Epithelial cell of esophagus (primary cell): ENCODE results near the gene ATP2B3.

ENCODE experiments used
- DNase-seq: peaks from one replicate; pipeline ENCODE4 v3.0.0; 2010; ENCODE audit warnings: low read depth
- H3K4me3 ChIP-seq: 2 replicates; pipeline ENCODE4 v1.5.1; 2011; ENCODE audit warnings: mild to moderate bottlenecking, low read length, control low read depth
- TF ChIP-seq, protein P1 (sequence below): IDR thresholded peaks from 2 replicates; pipeline ENCODE4 v1.5.1; 2011; ENCODE audit warnings: low read depth, mild to moderate bottlenecking, low read length, control low read depth, inconsistent platforms; ENCODE audit not compliant: insufficient read depth; ENCODE audit errors: missing control alignments

The ATP2B3 gene

DNA sequence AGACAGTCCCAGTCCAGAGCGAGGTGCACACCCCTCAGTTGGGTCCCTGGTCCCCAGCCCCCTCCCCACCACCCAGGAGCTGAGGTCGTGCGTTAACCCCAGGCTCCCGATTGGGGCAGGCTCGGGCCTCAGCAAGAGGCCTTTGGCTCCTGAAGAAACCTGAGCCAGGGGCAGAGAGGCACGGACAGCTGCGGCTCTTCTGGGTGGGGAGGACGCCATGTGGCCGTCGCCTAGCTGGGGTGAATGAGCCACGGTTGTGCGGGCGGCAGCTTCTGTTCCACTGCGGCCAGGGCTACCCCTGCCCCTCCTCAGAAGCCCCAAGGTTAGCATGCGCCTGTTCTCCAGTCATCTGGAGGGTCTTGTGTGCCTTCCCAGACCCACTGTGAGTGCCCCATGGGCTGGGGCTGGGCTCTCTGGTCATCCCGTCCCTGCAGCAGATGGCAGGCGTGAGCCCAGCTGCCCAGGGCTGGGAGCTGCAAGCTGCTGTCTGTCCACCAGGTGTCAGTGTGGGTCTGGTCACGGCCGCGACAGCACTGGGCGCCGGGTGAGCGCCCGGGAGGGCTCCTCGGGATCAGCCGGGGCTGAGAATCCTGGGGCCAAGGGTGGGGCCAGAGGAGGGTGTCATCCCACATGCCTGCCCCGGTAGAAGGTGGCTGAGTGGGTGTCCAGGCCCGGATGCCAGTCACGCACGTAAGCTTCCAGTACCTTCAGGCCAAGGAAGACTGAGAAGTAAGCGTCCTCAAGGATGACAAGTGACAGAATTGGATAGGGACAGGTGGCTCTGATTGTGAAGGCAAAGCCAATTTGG lies 21.9 kb downstream of the ATP2B3 start:
- DNase-seq: peak; percentile 54
- TF ChIP-seq, protein P1, sequence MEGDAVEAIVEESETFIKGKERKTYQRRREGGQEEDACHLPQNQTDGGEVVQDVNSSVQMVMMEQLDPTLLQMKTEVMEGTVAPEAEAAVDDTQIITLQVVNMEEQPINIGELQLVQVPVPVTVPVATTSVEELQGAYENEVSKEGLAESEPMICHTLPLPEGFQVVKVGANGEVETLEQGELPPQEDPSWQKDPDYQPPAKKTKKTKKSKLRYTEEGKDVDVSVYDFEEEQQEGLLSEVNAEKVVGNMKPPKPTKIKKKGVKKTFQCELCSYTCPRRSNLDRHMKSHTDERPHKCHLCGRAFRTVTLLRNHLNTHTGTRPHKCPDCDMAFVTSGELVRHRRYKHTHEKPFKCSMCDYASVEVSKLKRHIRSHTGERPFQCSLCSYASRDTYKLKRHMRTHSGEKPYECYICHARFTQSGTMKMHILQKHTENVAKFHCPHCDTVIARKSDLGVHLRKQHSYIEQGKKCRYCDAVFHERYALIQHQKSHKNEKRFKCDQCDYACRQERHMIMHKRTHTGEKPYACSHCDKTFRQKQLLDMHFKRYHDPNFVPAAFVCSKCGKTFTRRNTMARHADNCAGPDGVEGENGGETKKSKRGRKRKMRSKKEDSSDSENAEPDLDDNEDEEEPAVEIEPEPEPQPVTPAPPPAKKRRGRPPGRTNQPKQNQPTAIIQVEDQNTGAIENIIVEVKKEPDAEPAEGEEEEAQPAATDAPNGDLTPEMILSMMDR: peak; percentile 72
- H3K4me3 ChIP-seq: no peak overlapping the region

DNA sequence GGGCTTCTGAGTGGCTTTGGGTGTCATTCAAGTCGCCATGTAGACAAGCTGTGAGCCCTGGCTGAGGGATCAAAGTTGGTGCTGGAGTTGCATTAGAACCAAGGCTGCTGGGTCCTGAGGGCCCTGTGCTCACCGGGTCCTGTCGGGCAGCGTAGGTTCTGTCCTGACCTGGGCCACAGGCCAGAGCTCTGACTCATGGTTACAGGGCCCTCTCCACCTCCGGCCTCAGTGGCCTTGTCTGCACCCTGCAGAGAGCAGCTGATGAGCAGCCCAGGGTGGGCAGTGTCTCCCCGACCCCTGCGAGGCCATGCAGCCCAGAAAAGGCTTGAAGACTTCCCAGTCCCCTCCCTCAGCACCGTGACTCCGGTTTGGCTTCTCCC lies 22.5 kb downstream of the ATP2B3 start:
- no peak for DNase-seq
- no peak overlapping the region for H3K4me3 ChIP-seq
- TF ChIP-seq, protein P1: no peak

DNA sequence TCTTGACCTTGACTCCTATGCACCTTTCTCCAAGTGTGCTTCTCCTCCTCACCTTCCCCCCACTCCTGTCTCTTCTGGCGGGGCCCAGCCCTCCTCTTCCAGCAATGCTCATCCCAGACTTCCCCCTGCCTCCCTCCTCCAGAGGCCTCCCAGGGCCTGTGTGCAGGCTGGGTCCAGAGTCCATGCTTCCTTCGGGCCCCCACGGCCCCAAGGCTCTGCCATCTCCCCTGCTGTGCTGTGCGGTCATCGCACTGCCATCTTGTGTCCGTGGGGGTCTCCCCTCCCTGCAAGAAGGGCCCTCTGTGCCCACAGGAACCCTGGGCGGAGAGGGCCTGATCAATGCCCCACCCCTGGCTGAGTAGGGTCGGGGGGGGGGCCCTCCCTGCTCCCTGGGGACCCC lies 27.3 kb downstream of the ATP2B3 start:
- DNase-seq: no peak

DNA sequence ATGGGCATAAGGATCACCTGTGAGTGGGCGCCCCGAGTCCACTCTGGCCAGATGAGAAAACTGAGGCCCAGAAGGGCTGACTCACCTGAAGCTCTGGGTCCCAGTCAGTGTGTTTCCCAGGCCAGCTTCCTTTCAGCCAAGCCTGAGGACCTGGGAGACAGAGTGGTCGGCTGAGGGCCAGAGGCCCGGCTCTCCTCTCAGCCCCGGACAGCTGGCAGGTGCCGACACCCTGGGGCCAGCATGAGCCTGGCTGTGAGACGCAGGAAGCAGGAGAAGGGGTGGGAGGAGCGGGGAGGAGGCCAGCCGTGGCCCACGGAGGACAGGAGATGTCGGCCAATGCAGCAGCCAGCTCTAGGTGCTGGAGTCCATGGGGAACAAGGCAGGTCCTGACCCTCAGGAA lies 28.9 kb downstream of the ATP2B3 start:
- TF ChIP-seq, protein P1: no peak
- H3K4me3 ChIP-seq: no peak overlapping the region
- DNase-seq: no peak

More for the DNA sequence above, 27.3 kb downstream of the ATP2B3 start:
- TF ChIP-seq, protein P1: no peak
- H3K4me3 ChIP-seq: no peak overlapping the region

DNA sequence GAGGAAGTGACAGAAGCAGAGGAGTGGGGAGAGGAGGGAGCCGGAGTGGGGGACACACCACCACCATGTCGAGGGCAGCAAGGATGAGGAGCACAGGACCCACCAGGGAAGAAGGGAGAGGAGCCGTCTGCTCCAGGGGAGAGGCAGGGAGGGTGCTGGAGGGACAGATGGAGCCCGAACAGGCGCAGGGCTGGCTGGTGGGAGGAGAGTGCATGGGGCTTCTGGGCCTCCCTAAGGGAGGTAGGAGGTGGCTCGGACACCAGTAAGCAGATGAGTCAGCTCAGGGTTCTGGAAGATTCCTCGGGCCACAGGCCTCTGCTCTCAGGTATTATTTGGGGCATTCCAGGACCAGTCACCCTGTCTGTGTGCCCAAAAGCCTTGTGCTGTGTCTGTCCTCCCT lies 29.8 kb downstream of the ATP2B3 start:
- H3K4me3 ChIP-seq: no peak overlapping the region
- TF ChIP-seq, protein P1: no peak
- DNase-seq: no peak

DNA sequence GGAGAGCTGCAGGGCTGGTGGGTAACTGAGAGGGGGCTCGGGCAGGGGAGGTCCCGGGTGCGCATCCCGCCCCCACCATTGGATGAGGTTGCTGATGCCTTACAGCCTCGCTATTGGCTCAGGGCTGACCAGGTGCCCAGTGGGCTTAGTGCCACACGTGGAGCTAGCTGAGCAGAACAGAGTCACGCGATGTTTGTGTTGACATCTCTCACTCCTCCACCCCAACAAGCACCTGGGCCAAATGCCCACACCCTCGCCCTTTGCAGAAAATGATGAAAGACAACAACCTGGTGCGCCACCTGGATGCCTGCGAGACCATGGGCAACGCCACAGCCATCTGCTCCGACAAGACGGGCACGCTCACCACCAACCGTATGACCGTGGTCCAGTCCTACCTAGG lies 31.8 kb downstream of the ATP2B3 start:
- TF ChIP-seq, protein P1: no peak
- H3K4me3 ChIP-seq: no peak overlapping the region
- no peak for DNase-seq

DNA sequence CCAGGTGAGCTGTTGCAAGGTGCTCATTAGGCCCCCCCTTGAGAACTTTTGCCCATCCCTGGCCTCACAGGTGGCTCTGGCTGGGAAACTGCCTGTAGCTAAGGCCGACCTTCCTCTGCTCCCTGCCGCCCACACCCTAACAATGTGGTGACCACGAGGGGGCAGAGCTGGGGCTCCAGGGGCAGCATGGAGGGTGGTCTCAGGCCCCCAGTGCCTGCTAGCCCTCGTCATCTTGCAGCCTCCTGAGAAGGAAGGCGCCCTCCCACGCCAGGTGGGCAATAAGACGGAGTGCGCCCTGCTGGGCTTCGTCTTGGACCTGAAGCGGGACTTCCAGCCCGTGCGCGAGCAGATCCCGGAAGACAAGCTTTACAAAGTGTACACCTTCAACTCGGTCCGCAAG lies 32.4 kb downstream of the ATP2B3 start:
- DNase-seq: no peak
- TF ChIP-seq, protein P1: no peak

More for the DNA sequence above, 32.4 kb downstream of the ATP2B3 start:
- H3K4me3 ChIP-seq: no peak overlapping the region
